ENCODE measurements around the gene ADM2.

The ADM2 gene

DNA sequence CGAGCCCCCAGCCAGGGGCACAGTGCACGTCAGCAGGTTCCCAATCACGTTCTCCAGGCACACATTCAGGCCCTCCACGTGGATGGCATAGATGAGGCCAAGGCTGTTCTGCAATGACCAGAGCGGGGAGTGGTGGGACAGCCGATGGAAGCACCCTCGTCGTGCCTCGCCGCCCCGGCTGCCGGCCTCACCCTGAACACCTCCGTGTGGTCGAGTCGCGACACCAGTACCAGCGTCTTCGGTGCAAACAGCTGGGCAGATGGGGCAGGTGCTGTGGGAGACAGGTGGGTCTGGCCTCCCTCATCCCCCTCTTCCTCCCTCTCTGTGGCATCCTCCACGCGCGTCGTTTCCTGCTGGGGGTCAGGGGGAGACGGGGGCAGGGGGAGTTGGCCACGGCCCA, 14.0 kb upstream of the ADM2 start:
- DNase-seq (ENCODE audit: low read depth, low spot score), result no peak

DNA sequence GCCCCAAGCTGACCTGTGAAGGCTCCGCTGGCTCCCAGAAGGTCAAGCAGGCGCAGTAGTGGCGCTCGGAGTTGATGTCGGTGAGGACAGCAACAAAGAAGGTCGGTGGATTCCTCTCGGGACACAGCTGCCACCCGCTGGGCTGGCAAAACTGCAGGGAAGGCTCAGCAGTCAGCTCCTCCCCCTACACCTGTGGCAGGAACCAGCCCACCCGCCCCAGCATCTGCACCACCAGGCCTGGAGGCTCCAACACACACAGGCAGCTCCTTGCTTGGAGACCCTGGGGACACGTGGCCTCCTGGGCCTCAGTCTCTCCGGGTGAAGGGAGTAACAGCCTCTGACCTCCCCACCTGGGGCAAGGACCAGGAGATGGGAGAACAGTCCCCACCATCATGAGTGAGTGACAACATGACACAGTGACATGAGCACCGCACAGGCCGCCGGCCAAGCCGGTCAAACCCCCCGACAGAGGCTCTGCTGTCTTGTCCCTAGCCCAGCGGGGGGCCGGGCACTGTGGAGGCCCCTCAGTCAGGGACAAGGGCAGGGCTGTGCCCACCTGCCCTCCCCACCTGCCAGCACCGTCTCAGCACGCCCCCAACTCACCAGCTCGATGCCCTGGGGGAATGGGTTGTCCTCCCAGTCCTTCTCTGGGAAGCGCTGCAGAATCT, 13.4 kb upstream of the ADM2 start:
- DNase-seq (ENCODE audit: low read depth, low spot score), result no peak

DNA sequence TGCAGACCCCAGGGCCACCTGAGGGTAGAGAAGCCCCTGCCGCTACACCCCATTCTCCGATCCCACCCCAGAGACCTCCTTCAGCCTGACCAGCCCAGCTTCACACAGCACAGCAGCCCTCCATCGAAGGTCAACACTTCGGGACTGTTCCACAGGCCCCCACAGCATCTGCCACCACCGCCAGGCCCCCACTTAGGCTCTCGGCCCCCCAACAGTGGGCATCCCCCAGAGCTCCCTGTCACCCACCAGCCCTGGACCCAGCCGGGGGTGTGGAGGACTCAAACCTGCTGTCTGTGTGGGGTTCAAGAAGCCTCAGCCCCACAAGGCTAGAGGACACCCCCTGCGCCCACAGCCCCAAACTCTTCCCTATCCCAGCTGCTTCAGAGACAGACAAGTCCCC, 12.7 kb upstream of the ADM2 start:
- no peak for DNase-seq (ENCODE audit: low read depth, low spot score)

DNA sequence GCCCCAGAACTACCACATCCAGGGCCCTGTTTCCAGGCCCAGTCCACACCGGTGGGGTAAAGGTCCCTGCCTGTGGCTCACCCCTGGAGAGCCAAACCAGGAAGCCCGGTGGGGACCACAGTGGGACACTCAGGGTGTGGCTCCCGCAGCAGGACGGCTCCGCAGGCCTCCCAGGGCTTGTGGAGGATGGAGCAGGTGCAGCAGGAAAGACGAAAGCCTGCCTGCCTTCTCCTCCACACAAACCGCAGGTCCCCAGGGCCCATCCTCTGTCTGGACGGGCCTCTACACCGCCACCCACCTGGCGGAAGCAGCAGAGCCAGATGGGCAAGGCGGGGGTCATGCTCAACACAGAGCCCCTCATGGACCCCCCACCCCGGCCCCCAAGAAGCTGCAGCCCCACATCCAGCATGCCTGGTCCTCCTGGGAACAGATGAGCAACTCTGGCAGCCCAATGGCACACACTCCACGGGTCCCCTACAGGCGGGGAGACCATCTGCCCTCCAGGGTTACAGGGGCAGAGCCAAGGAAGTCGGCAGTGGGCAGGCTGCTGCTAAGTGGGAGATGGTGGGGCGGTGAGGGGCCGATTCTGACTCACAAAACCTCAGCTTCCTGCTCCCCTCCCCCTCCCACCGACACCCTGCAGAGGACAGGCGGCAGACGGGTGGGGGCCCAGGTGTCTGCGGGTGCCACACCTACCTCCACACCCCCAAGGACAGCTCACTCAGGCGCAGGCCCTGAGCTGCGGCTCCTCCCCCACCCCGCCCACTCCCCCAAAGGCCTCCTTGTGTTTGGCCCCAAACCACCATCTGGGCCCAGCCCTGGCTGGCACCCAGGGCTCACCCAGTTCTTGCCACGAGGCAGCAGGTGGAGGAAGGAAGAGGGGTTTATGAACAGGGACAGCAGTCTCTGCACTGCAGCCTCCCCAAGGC, 11.7 kb upstream of the ADM2 start:
- peak; percentile 91 for DNase-seq (ENCODE audit: low read depth, low spot score)

DNA sequence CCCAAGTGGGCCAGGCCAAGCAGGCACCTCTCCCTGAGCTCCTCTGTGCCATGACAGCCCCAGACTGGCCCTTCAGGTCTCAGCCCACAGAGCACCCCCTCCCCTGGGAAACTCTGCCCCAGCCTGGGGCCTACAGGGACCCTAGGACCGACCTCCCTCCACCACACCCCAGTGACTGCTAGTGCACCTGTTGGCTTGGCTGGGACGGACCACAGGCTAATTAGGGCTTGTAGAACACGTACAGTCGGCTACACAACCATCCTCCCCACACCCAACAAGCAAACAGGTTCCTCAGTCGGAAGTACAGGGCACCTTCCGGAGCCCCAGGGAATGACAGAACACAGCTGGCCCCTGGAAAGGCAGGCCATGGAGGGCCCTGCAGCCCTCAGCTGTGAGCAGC, 10.9 kb upstream of the ADM2 start:
- DNase-seq (ENCODE audit: low read depth, low spot score), result no peak

DNA sequence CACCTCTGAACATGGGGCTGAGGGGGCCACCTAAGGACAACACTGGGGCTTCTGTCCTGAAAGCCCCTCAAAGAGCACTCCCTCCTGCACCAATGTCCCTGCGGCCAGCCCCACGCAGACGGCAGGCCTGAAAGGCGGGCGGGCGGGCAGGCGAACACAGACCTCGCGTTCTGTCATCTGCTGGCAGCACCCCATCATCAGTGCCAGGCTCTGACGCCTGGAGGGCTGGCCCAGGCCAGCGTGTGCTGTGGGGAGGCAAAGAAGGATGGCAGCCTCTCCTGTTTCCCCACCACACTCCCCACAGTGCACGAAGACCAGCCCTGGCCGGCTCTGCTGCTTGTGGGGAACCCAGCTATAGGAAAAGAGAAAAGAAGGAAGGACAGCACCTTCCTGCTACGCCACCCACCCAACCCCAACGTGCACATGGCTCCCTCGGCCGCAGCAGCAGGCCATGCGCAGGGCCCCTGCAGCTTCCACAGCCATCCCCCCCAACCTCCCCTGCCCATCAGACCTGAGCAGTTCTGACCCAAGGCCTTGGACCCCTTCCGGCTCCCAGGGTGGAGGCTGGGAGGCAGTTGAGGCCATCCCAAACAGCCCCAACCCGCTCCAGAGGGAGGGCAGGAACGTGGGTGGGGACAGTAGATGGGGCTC, 10.0 kb upstream of the ADM2 start:
- DNase-seq (ENCODE audit: low read depth, low spot score), result no peak

DNA sequence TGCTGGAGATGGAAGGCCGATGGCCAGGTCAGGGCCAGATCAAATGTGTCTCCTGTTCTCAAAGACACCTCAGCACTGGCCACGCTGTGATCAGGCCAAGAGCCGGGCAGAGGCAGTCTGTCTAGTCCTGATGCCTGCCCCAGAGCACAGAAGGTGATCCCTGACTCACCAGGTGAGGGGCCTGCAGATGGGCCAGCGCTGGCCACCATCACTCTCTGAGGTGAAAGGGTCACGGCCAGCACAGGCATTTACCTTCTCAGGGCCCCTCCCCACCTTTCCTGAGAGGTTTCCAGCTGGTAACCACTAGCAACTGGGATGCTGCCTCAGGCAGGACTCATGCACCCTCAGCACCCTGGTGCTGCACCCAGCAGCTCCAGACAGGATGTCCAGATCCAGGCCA, 9.4 kb upstream of the ADM2 start:
- DNase-seq (ENCODE audit: low read depth, low spot score), result no peak

DNA sequence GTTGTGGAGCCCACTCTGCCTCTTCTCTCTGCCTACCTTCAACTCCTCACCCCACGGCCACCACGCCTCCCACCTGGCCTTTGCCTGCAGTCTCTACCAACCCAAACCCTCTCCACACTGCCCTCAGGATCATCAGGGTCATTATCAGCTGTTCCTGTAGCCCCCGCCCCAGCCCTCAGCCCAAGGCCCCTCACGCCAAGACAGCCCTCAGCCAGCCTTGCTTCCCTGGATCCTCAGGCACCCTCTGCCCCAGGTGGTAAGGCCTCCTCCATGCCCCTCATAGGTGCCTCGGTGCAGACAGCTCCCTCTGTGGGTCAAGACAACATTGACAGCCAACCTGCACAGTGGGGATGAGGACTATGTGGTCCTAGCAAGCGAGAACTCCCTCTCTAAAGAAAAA, 8.3 kb upstream of the ADM2 start:
- no peak for DNase-seq (ENCODE audit: low read depth, low spot score)

DNA sequence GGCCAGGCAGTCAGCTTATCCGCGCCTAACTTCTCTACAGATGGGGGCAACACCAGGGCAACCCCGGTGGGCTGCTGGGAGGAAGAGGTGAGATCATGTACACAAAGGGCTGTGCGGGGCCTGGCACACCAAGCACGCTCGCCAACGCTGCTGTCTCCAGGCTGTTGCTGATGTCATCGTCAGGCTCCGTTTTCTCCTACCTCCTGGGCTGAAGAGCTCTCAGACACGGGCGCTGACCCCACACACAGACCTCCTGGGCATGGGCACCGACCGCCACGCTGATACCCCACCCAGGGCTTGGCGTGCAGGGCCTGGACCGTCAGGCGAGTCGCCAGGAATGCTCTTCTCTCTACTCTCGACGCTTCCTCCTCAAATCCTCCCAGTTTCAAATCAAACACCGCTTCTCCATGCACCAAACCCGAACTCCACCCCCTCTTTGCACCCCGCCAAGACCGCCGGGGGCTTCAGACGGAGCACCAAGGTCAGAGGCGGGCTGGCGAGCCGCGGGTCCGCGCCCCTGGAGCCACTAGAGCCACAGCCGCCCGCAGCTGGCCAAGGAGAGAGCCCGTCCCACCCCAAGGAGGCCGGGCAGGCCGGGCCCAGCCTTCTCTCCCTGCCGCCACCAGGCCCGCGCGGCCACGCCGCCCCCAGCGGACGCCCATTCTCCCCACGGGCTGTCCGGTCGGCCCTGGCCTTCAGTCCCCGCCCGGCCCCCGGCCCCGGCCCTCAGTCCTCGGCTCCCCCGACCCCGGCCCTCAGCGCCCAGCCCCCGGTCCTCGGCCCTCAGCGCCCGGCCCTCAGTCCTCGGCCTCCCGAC, 7.3 kb upstream of the ADM2 start:
- no peak for DNase-seq (ENCODE audit: low read depth, low spot score)

DNA sequence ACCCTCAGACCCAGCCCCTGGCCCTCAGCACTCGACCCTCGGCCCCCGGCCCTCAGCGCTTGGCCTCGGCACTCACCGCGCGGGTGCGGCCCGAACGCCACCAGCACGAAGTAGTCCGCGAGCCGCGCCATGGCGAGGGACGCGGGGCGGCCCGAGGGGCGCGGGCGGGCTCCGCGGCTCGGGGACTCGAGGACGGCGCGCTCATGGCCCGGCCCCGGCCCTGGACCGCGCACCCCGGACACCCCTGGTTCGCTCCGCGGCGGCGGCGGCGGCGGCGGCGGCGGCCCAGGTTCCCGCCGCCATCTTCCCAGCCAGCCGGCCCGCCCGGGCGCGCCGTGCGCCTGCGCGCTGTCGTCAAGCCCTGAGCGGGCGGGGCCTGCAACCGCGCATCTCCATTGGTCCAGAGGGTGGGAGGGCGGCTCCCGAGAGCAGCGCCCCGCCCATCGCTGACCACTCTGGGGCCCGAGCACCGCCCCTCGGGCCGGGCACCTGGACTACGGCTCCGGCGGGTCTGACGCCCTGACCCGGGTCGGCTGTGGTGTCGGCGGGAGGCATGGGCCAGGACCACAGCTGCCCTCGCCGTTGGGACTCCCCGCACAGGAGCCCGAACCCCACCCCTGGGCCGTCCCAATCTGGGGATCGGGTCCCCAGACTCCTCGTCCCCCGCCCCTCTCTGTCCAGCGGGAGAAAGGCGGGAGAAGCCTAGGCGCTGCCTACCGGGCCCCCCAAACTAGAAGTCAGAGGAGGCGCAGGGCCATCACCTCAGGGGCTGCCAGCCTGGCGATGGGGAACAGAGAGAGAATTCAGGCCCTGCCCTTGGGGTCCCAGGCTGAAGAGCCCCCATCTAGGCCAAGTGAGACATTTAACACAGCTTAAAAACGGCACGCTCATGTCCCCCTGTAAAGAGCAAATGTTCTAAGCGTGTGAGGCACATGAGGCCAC, 6.4 kb upstream of the ADM2 start, which contains the start of gene SBF1:
SBF1 (minus strand) TSS at position 326 of the 942 bp plus-strand sequence; CDS start at position 131, 195 bp downstream.
- peak; percentile 64 for DNase-seq (ENCODE audit: low read depth, low spot score)

DNA sequence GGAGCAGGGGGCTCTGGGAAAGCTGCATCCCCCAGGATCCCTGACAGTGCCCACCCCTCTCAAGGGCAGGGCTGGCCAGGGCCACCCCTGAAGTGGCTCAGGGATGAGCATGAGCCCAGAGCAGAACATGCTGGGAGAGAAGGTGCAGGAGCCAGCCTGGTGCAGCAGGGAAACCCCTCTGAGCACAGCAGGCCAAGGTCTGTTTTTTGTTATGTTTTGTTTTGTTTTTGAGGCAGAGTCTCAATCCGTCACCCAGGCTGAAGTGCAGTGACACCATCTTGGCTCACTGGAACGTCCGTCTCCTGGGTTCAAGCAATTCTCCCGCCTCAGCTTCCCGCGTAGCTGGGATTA, 5.7 kb upstream of the ADM2 start:
- DNase-seq (ENCODE audit: low read depth, low spot score), result no peak

DNA sequence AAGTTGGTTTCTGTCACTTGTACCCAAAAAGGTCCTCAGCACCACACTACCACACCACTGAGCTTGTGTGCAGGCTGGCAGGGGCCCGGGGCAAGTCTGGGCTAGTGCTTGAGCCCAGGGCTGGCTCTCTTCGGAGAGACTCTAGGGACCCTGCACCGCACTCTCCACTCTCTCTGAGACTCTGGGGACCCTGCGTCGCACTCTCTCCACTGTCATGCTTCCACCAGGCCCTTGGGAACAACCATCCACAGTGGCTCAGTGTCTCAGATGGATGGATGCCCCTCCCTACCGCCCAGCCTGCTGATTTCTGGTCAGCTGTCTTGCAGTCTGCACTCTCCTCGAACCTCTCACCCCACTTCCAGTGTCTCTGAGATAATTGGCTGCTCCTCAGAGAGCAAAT, 4.5 kb upstream of the ADM2 start:
- DNase-seq (ENCODE audit: low read depth, low spot score), result no peak

DNA sequence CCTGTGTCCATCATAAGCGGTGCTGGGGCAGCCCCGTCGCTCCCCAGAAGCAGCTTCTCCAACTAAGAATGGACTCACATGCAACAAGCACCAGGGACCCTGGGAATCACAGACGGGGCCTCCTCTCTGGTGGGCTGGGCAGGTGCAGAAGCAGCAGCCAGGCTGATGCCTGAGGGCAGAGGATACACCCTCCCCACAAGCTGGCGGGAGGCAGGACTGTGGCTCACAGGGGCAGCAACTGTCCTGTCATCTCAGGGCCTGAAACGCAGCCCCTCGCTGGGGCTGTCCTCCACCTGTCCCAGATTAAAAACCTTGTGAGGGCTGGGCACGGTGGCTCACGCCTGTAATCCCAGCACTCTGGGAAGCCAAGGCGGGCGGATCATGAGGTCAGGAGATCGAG, 3.4 kb upstream of the ADM2 start:
- no peak for DNase-seq (ENCODE audit: low read depth, low spot score)

DNA sequence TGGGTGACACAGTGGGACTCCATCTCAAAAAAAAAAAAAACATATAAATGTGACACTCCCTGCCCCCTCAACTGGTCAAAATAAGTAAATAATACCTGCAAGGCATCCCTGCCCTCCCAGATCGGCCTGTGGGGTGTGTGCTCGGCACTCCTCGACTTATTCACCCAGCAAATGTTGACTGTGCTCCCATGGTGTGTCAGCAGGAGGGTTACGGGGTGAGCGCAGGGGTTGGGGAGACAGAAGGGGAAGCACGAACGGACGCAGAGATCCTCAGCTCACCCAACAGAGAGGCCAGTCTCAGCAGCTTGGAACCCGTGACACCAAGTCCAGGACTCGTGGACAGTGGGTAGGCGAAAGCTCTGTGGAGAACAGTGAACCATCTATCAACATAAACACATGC, 1.6 kb upstream of the ADM2 start:
- no peak for DNase-seq (ENCODE audit: low read depth, low spot score)

DNA sequence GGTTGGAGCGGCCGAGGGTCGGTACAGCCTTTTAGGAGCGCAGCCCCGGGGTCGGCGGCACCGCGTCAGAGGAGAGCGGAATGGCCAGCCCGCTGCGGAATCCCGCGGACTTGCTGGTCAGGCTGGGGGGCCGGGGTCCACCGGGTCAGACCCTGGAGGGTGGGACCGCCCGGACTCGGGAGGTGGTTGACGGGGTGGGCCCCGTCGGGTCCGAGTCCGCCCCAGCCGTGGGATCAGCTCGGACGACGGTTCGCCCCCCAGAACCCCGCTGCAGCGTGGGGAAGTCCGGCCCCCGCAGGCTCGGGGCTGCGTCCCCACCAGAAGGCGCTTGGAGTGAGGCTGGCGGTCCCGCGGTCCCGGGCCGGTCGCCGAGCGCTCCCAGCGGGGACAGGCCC, 301 bp upstream of the ADM2 start:
- DNase-seq (ENCODE audit: low read depth, low spot score), result no peak

DNA sequence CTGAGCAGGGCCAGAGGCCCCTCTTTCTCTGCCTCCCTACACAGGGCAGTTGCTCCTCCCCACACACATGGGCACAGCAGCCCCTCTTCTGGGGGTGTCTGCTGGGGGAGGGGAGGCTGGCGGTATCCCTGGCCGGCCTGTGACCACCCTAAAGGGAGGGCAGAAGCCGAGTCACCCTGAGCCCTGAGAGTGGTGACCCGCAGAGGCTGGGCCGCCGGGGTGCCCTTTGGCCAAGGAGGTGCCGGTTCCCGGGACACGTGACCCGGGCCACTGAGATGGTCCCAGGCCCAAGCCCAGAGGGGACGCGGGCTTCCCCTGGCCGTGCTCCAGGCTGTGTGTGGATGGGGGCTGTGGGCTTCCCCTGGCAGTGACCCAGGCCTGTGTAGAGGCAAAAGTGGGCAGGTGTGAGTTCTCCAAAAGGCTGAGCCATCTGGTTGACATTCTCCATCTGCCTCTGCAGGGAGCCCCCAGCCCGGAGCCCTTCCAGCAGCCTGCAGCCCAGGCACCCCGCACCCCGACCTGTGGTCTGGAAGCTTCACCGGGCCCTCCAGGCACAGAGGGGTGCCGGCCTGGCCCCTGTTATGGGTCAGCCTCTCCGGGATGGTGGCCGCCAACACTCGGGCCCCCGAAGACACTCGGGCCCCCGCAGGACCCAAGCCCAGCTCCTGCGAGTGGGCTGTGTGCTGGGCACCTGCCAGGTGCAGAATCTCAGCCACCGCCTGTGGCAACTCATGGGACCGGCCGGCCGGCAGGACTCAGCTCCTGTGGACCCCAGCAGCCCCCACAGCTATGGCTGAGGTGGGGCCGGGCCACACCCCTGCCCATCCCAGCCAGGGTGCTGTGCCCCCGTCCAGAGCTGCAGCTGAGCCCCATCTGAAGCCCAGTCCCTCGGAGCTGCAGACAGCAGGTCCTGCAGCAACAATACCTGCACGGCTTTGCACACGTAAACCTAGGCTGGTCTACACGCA, 1.0 kb downstream of the ADM2 start:
- DNase-seq (ENCODE audit: low read depth, low spot score), result no peak

DNA sequence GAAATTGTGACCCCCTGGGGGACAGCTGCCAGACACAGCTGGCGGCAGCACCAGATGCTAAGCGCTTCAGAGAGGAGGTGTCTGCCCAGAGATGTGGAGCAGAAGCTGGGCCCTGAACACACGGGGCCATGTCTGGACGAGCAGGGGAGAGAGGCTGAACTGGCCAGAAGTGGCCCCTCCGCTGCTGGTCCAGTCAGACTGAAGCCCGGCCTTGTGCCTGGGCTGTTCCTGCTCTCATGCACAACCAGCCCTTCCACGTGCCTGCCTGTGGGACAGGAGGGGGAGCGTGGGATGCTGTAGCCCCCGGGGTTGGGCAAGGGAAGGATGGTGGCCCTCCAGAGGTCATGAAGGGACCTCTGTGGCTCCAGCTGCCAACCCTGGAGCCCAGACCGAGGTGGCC, 1.8 kb downstream of the ADM2 start:
- no peak for DNase-seq (ENCODE audit: low read depth, low spot score)

DNA sequence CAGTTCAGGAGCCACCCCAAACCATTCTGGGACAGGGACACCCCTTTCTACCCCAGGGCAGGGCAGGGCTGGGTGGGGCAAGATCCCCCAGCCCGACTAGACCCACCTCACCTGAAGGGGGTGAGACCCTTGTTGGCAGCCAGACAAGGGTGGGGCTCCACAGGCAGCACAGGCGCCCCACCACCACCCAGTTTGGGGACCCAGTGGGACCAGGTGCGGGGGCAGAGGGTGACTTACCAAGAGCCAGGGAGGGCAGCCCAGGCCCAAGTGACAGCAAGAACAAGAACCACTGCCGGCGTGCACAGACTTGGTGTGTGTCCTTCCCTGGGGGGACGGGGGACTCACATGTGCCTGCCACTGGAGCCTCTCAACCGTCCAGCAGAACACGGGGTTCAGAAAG, 2.2 kb downstream of the ADM2 start:
- DNase-seq (ENCODE audit: low read depth, low spot score), result no peak
